Left ventricle myocardium inferior (tissue), 1 donor: Measurements from ENCODE around the gene TRPV6. TPM values are rescaled to one million over a fixed set of nuclear protein-coding genes. Genes with fewer than 3 reads are reported as not detected.

Experiments
- DNase-seq: peaks from one replicate; pipeline ENCODE4 v3.0.0-alpha.2; 2020
- H3K27ac ChIP-seq: fragments of 200-600 bp; replicated peaks from 2 replicates; pipeline ENCODE4 v1.8.0; 2021
- H3K27me3 ChIP-seq: fragments of 200-600 bp; 2 replicates; pipeline ENCODE4 v1.8.0; 2021; ENCODE audit warnings: low read depth
- H3K36me3 ChIP-seq: fragments of 200-600 bp; 2 replicates; pipeline ENCODE4 v1.8.0; 2021
- H3K4me1 ChIP-seq: fragments of 200-600 bp; 2 replicates; pipeline ENCODE4 v1.8.0; 2021
- H3K4me3 ChIP-seq: fragments of 200-600 bp; 2 replicates; pipeline ENCODE4 v1.8.0; 2021; ENCODE audit warnings: mild to moderate bottlenecking, moderate library complexity
- H3K9me3 ChIP-seq: fragments of 200-600 bp; replicated peaks from 2 replicates; pipeline ENCODE4 v1.8.0; 2021
- intact Hi-C: fragments of 100-400 bp; cut with micrococcal nuclease; formaldehyde crosslinking; loops from one replicate; pipeline ENCODE4 v1.11.0; 2022
- total RNA-seq: library from RNA; stranded (reverse); fragmentation: NEBNext Ultra II Directional; extraction: Animal tissue kit (Norgen Biotek cat#: 25700); gene quantifications from one replicate; pipeline ENCODE4 v1.2.1, GENCODE V29; 2021
- TF ChIP-seq, protein P1 (sequence below): fragments of 200-600 bp; IDR thresholded peaks from 2 replicates; pipeline ENCODE4 v1.8.0; 2021; ENCODE audit warnings: antibody characterized with exemption, mild to moderate bottlenecking, borderline replicate concordance
- donor health status: DM: no; HTN: yes; CAD: no; lungs with severe emphysema.

The TRPV6 gene
- total RNA-seq, 1 donor from 2014 or later = not detected

DNA sequence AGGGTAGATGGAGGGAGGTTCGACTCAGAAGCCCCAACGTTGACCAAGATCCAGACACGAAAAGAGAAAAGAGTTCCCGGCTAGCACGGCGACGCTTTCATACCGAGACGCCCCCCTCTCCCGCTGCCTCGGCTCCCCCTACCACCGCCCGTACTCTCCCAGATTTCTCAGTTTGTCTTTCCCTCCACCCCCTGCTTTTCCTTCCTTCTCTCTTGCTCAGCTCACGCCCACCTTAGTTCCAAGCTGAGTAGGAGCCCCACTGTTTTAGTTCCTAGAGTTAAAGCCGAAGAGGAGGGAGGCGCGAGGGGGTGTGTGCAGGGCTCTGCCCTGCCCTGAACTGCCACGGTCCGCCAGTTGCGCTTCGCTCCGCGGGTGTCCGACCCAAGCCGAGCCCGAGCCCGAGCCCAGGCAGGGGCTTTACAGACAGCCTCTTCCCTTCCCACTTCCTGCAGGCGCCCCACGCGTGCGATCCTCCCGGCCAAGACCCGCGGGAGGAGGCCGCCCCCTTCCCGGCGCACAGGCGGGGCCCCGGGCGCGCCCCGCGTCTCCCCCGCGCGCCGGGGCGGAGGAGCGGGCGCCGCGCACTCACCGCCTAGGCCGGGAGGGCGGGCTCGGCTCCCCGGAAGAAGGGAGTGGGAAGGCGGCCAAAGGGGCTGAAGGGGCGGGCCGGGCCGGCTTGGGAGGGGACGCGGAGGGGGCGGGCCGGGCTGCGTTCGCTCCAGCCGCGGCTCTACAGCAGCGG is 31.0 kb downstream of the TRPV6 start, which contains the start of gene EPHB6:
EPHB6 (plus strand) TSS at position 705 of the 742 bp plus-strand sequence. CDS start 8,152 bp downstream, outside the sequence.
- no peaks in the 10 kb centered on the region for H3K36me3 ChIP-seq
- H3K27me3 ChIP-seq = peaks cover 53% of the 10 kb centered on the region
- H3K9me3 ChIP-seq = no peaks in the 10 kb centered on the region
- DNase-seq = peak; percentile 86
- peak within 1 kb of the TSS; percentile 75 for H3K4me3 ChIP-seq
- H3K27ac ChIP-seq = peak within 1 kb of the TSS; percentile 68
- H3K4me1 ChIP-seq = peaks cover 22% of the 10 kb centered on the region
- TF ChIP-seq, protein P1, sequence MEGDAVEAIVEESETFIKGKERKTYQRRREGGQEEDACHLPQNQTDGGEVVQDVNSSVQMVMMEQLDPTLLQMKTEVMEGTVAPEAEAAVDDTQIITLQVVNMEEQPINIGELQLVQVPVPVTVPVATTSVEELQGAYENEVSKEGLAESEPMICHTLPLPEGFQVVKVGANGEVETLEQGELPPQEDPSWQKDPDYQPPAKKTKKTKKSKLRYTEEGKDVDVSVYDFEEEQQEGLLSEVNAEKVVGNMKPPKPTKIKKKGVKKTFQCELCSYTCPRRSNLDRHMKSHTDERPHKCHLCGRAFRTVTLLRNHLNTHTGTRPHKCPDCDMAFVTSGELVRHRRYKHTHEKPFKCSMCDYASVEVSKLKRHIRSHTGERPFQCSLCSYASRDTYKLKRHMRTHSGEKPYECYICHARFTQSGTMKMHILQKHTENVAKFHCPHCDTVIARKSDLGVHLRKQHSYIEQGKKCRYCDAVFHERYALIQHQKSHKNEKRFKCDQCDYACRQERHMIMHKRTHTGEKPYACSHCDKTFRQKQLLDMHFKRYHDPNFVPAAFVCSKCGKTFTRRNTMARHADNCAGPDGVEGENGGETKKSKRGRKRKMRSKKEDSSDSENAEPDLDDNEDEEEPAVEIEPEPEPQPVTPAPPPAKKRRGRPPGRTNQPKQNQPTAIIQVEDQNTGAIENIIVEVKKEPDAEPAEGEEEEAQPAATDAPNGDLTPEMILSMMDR = no peak
- intact Hi-C loops = loop anchor here (10.0 kb wide), 1 partner anchor 150 kb away; no protein-coding TSS in a partner anchor

DNA sequence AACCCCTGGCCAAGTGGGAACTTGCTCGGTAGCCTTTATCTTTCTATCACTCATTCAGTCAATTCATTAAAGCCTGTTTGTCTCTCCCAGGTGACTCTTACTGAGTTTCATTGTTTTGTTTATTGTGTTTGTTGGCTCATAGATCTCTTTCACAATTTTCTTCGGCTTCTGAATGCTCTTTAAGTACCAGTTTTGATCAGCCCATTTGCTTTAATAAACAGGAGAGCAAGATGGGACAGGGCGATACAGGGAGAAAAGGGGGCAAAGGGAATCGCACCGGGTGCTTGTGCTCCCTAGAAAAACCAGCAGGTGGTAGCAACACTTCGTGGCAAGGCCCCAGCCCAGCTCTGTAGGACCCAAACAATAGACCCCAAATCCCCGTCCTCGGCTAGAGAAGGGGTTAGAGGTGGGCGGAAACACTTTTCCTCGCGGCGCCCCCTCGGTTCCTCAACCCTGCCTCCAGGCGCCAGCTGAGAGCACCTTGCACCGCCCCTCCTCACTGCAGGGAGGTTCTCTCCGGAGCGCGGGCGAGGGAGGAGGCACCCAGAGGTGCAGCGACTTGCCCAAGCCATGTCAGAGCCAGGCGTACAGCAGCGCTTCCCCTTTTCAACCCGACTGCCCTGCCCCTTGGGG is 31.7 kb downstream of the TRPV6 start:
- Histone ChIP-seq H3K36me3 (no peaks in the 10 kb centered on the region), H3K27ac (peak overlapping the region; percentile 68), H3K27me3 (peaks cover 60% of the 10 kb centered on the region), H3K9me3 (no peaks in the 10 kb centered on the region), H3K4me3 (peak overlapping the region; percentile 75), H3K4me1 (peaks cover 22% of the 10 kb centered on the region)
- DNase-seq = peak; percentile 63
- intact Hi-C loops = loop anchor here (10.0 kb wide), 1 partner anchor 151 kb away; no protein-coding TSS in a partner anchor
- TF ChIP-seq, protein P1 = peak; percentile 80

DNA sequence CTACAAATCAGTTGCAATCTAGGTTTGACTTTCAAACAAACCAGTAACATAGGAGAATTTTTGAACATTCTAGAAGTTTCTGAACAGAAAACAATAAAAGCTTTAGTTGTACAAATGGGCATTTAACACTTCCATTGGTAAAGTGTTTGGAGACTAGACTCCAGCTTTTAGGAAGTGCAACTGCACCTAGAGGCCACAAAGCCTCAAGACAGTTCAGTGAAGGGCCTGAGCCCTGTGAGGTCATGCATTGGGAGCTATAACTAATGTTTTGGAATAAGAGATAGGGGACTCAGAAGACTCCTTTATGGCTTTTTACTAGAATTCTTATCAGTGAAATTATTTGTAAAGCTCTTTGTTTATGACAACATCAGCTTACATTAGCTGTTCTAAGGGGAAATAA is 33.6 kb downstream of the TRPV6 start:
- DNase-seq = no peak
- no peaks in the 10 kb centered on the region for H3K9me3 ChIP-seq
- H3K36me3 ChIP-seq = no peaks in the 10 kb centered on the region
- TF ChIP-seq, protein P1 = no peak
- H3K27me3 ChIP-seq = peaks cover 66% of the 10 kb centered on the region
- H3K4me1 ChIP-seq = peaks cover 22% of the 10 kb centered on the region
- intact Hi-C loops = loop anchor here (10.0 kb wide), 1 partner anchor 153 kb away; no protein-coding TSS in a partner anchor
- H3K27ac ChIP-seq = no peak overlapping the region
- no peak overlapping the region for H3K4me3 ChIP-seq

DNA sequence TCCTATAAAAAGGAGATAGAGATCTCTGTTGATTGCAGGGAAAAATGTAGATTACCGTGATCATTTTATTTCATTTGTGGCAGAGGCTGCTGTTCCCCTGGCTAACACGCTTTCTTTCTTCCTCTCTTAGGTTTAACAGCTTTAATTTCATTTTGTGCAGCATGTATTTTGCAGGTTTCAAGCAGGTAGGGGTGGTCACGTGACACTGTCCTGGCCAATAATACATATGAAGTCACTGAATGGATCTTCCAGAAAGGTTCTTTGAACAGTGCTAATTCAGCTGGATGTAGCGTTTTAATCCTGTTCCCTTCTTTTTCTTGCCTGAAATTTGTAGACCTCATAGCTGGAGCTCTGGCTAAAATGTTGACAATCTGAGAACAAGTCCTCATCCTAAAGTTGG is 34.3 kb downstream of the TRPV6 start:
- H3K4me1 ChIP-seq = peaks cover 22% of the 10 kb centered on the region
- no peaks in the 10 kb centered on the region for H3K9me3 ChIP-seq
- H3K36me3 ChIP-seq = no peaks in the 10 kb centered on the region
- no peak overlapping the region for H3K4me3 ChIP-seq
- H3K27ac ChIP-seq = no peak overlapping the region
- intact Hi-C loops = loop anchor here (10.0 kb wide), 1 partner anchor 154 kb away; no protein-coding TSS in a partner anchor
- H3K27me3 ChIP-seq = peaks cover 61% of the 10 kb centered on the region
- no peak for DNase-seq
- TF ChIP-seq, protein P1 = no peak

DNA sequence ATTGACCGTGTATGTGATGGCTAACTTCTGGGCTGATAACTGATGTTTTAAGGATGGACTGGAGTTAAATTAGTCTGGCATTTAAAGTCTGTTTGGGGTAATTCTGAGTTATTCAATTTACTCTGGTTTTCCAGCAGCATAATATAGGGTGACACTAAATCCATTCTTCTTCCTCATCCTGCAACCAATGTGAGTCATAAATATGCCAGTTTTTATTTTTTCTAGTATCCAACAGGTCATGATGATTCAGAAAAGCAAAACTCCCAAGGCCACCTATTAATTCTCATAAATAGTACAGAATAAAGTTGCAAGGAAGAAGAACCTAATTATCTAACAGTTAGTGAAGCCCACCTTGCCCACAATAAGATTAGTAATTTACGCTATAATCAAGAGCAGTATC is 38.2 kb downstream of the TRPV6 start:
- DNase-seq = no peak
- Histone ChIP-seq H3K36me3 (no peaks in the 10 kb centered on the region), H3K9me3 (no peaks in the 10 kb centered on the region), H3K27ac (no peak overlapping the region), H3K4me3 (no peak overlapping the region), H3K27me3 (peaks cover 49% of the 10 kb centered on the region), H3K4me1 (no peaks in the 10 kb centered on the region)
- TF ChIP-seq, protein P1 = no peak
- intact Hi-C loops = no loop called here
